Limb (tissue), 2 donors: ENCODE data around the gene SHB.
"Not testable (repeated sequence)": the region's sequence is repeated elsewhere in the genome, so short reads cannot be mapped to it uniquely, and the experiment has no call there.

Experiments
- DNase-seq, 2 donors: peaks; one replicate each; pipeline ENCODE4 v3.0.0-alpha.2; 2016; ENCODE audit errors: extremely low spot score in 2 of 2

The SHB gene

DNA sequence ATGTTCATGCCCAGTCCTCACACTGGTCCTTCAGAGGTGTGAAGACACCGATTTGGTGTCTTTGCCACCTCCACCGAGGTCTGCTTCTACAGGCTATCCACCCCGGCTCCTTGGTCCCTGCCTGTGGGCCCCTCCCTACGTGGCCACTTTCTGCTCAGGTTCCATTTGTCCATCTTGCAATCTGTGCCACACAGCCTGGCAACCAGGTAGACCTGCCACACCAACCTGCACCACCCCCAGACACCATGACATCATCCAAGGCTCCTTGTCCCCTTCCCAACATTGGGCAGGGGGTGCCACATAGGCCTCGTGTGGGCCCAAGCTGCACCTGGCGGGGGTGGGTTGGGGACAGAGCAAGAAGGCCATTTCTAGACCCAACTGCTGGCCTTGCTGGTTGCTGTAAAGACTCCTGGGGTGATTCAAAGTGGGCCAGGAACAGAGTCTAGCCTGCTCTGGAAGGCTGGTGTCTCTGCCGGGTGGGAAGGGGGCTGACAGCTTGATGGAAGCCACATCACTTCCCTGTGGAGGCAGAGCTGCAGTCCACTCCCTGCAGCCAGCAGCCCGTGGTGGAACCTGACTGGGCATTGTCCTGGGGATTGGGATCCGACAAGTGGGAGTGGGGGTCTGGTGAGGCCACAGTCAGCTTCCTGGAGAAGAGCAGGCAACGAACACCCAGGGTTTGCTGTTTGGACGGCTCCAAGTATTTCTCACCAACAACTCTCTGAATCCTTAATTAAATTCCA is 99.3 kb downstream of the SHB start:
- DNase-seq: no peak

DNA sequence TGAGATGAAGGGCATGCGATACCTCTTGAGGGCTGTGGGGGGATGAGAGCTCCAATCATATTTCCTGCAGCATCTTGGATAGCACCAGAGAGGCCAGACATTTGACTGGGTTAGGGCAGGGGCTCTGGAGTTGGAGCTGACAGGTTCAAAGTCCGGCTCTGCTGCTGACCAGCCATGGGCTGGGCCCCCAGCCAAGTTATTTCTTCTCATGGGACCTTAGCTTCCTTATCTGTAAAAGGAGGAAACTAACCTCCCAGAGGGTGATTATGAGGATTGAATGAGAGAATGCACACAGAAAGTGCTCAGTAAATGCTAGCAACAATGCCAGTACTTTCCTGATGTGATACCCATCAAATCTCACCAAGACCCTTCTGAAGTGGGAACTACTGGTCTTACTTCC is 99.9 kb downstream of the SHB start:
- DNase-seq: no peak

DNA sequence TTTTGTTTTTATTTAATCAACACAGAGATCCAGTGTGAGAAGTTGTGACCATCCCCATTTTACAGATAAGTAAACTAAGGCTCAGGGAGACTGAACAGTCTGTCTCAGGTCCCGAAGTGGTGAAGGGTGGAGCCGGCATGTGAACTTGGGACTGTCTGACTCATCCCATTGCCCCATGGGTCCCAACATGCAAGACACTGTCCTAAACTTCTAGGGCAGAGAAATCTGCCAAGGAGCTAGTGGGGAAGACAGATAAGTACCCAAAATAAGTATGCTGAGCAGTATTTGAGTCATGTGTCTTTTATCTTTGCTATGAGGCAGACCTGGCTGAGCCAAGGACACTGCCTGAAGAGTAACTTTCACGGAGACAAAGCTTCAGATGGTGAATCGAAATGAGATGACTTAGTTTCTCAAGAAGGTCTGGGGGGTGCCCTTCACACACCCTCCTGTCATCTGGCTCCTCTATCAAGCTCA is 100.8 kb downstream of the SHB start:
- no peak for DNase-seq

DNA sequence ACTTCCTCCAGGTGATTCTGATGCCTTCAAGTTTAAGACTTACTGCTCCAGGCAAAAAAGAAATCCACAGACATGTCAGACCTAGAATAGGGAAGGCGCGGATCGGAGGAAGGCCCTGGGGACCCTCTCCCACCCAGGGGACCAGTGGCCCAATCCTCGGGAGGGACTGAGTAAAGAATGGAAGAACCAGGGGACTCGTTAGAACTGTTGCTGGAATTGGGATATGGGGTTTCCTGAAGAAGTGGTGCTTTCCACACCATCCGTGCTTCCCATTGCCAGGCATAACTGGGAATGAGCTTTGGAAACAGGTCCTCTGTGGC is 101.3 kb downstream of the SHB start:
- no peak for DNase-seq

DNA sequence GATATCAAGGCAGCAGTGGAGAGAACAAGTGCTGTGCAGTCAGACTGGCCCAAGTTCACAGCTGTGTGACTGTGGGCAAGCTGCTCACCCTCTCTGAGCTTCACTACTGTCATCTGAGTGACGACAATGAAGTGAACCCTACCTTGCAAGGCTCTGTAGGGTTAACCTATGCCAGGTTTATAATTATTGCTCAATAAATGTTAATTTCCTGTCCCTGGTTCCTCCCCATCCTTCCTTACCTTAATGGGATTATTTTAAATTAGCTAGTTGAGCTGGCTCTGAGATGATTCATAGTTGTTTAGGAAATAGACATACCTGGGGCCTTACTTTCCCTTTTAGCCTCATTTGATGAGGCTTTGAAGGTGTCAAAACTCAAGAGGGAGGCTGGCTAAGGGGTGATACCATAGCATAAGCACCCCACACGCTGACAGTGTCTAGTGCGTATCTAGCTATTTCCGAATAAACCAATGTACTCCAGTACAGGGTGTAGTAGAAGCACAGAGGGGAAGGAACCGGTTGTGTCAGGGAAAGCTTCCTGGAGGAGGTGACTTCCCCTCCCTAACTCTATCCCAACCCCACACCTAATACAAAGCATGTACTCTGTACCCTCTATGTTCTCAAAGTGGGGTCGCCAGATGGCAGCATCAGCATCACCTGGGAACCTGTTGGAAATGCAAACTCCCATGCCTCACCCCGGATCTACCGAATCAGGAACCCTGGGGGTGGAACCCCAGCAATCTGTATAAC is 101.8 kb downstream of the SHB start:
- DNase-seq: no peak

DNA sequence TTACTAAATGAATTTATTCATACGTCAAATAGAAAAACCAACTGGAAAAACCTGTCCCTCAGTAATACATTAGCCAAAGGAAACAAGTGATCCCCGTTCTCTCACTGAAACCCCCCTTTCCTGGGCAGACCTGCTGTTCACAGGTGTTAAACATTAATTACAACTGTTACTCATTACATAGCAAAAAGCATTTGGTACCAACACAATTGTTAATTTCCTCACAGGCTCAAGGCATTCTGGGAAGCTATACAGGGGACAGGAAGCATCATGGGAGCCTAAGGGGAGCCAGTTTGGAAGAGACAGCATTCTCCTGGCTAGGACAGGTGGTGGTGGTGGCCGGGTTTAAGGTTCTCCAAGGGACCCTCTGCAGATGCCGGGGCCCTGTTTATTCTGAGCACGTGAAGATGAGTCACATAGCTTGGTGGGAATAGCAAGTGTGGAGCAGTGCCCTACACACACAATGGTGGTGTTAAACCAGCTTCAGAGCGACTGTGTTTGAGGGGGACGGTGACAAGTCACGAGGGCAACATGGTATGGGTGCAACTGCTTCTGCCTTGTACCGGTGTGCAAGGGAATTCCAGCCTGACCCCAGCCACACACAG is 102.5 kb downstream of the SHB start:
- DNase-seq: no peak

DNA sequence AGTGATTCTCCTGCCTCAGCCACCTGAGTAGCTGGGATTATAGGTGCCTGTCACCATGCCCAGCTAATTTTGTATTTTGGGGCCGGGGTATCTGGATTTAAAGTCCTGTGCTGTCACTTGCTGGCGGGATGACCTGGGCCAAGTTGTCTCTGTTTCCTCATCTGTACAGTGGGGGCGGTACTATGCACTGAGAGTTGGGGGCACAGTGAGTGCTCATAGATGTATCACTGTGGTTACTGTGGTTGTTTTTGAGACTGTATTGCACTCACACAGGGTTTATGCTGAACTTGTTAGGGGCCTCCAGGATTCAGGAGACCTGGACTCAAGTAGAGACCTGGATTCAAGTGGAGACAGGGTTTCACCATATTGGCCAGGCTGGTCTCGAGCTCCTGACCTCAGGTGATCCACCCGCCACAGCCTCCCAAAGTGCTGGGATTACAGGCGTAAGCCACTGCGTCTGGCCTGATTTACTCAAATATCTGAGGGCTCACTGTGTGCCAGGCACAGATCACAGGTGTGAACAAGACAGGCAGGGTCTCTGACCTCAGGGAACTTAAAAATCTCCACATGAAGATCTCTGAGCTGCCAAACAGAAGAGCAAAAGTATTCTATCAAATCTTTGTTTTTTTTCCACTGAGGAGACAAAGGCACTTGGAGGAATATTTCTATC is 103.2 kb downstream of the SHB start:
- not testable (repeated sequence) for DNase-seq

DNA sequence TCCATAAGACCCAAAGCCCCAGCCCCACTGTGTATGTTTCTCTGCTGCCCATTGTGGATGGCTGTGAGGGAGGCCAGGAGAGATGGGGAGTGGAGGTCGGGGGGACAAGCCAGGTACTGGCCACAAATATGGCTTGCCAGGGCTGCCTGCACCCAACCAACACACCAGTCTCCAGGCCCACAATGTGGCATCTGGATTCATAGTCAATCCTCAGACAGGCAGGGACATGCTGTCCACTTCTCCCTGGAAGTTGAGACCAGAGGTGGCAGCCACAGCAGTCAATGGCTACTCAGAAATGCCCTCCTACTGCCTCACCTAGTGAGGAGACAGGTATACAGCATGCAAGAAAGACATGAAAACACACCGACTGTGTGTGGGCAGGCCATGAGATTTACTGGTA is 103.9 kb downstream of the SHB start:
- DNase-seq: no peak

DNA sequence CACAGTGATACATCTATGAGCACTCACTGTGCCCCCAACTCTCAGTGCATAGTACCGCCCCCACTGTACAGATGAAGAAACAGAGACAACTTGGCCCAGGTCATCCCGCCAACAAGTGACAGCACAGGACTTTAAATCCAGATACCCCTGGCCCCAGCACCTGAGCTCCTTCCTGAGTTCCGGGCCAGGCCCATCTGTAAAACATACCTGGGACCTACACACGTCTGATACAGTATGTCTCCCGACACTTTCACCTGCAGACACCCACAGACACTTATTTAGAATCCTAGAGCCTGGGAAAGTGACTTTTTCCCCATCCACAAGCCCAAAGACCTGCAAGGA is 104.3 kb downstream of the SHB start:
- no peak for DNase-seq

DNA sequence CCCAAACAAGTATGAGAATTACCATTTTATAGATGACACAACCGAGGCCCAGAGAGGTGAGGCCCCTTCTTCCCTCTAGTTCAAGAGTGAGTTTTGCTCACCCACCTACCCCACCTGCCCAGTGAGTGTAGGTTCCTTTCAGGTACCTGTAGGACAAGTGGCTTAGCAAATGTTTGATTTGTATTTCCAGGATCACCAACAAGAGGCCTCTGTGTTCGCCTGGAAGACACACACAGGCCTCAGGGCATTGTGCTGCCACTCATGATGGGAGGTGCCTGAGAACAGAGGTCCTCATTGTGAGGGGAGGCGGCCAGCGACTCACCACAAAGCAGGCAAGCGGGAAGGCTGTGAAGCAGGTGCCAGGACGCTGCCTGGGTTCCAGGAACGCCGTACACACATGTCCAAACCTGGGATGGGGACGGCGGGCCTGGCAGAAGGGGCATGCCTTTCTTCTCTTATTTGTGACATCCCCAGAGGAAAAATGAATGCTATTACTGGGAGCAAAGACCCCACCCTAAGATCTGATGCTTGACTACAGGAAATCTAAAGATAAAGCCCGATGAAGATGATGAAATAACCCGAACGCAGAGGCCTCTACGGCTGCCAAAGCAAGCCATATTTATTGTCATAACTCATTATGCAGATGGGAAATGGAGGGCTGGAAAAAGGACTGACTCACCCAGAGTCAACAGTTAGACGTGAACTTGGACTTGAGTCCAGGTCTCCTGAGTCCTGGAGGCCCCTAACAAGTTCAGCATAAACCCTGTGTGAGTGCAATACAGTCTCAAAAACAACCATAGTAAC is 104.9 kb downstream of the SHB start:
- peak; percentile 19 to 54 for DNase-seq

DNA sequence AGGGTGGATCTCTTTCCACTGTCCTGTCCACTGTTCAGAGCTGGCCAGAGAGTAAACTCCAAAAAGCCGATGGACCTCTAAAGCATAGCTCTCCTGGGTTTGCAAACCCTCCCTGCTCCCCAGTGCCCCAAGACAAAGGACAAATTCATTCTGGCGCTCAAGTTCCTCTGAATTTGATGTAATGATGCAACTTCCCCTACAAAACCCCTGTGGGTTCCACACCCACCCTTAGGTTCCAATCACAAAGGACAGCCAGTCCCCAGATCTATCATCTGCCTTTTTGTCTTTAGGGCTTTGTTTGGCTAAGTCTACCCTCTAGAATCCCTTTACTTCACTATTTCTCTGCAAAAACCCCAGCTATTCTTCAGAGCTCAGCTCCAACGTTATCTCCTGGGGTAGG is 107.7 kb downstream of the SHB start:
- DNase-seq: no peak

DNA sequence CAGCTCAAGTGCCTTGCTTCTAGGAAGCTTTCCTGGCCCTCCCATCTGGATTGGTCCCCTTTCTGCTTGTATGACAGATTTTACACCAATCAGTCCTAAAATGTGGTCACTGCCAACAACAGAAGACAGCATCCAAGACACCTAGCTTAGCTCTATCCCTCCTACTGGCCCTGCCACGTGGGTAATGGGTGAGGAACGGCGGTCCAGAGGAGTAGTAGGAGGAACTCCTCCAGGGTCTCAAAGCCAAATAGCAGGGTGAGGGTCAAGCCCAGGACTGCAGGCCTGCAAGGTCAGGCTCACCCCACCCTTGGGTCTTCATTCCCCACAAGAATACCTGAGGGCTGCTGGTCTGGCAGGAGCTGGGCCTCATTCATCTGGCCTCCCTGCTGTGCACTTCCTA is 108.4 kb downstream of the SHB start:
- no peak for DNase-seq

DNA sequence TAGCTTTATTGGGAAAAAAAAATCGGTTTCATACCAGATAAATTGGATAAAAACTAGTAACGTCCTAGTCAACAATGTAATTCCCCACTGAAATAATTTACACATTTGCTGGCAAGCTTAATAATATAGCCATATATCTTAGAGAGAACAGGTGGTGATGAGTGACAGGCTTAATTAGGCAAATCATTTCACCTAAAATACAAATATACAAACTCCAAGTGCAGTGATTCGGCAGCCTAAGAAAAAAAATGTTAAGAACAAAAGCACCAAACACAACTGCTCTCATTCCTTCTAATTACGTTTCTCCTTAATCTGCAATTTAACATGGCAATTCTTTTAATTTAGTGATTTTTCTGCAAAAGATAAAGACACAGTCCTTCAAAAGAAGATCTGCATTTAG is 109.1 kb downstream of the SHB start:
- no peak for DNase-seq

DNA sequence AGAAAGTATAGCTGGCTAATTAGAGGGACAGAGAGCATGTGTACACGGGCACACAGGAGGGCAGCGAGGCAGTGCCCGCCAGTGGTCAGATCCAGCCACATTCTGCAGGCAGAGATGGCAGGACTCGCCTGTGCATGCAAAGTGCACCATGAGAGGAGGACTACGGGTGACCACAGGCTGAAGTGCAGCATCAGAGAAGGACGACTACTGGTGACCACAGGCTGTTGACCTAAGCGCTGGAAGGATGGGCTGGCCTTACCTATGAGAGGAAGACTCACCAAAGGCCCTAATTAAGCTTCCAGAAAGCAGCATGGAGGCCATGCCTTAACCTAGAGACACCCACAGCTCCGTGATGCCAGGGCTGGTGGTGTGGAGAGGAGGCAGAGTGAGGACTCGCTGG is 110.9 kb downstream of the SHB start:
- DNase-seq: no peak

DNA sequence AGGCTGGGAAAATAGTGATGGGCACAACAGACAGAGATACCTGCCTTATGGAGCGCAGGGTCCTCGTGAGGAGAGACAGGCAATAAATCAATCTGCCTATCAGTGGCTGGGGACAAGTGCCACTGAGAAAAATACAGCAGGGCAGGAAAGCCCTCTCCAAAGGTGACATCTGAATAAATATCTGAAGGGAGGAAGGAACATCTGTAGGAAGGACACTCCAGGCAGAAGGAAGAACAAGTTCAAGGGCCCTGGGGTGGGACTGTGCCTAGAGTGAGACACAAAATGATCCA is 111.4 kb downstream of the SHB start:
- DNase-seq: no peak

DNA sequence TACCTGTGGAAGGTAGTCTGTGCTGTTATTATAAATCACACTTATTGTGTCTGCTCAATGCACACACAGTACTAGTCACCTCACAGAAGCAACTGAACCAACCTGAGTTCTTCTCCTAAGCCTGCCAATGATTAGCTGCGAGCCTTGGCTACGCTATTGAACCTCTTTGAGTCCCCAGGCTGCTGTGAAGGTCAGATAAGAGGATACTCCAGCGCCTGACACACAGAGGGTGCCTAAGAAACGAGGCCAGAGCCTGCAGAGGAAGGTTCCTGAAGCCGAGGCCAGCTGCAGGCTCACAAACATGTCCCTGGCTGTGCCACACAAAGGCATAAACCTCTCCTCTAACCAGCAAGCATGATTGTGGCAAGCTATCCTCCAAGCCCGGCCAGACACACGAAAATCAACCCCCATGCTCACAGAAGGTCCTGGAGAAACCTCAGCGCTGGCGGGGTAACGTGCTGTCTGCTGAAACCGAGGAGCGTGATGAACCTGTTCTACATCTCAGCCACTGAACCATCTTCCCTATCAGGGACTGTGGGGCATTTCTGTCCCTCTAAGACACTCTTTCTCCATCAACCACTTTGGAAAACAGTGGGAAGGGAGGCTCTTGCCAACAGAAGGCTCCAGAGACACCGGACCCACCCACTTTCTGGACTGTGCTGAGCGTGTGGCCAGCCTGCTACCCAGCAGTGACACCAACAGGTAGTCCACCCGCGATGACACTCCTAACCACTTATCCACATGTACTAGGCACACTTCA is 111.9 kb downstream of the SHB start:
- DNase-seq: no peak

DNA sequence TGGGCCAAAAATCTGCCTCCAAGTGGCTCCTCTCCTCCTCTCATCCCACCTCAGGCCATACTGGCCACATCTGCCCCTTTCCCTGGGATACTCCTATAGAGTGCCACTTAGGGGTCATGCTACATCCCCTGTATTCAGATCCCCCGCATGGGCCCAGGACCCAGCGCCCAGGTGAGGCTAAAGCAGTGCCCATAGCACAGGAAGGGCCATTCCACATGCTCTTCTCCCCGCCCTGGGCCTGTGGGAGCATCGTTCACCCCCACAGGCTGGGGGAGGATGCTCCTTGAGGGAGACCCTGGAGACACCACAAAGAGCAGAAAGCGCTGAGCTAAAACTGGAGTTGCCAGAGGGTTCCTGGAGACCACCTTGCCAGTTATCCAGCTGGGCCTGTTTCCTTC is 112.6 kb downstream of the SHB start:
- DNase-seq: no peak

DNA sequence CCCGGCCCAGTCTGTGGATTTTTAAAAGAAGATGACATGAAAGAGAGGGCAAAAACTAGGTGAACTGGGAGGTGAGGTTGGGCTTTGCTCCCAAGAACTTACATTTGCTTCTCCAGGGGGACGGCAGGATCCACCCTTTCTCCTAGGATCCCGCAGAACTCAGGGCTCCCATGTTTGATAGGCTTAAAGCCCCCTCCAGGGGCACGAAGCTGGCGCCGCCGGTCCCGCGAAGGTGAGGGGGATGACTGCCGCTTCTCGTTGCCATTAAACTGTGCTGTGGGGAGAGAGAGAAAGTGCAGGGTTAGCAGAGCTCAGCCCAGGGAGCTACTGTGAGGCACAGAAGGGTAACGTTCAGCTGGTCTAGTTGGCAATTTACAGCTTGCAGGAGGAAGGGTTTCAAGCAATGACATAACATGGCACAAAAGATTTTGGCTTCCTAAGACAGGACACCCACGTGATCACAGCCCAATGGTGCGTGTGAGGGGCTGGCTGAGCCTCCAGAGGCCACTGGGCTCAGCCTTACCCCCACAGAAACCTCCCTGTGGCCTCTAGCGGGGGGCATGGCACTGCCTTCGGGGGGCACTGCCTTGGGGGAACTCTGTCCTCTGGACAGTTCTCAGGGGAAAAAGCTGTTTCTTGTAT is 113.1 kb downstream of the SHB start:
- no peak for DNase-seq

DNA sequence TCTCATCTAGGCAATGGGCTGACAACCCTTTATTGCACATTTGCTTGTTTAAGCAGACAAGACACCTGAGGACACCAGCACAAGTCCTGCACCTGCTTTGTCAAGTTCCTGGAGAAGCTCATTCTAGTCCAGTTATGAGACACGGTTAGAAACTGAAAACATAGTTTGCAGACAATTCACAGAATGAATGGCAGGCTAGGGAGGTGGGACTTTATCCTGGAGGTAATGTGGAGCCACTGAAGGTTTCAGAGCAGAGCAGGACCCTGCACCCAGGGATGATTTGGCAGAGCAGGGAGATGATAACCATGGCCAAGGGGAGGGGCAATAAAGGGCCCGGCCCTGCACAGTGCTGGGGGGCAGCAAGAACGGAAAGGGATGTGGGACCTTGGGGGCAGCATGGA is 114.4 kb downstream of the SHB start:
- DNase-seq: no peak

DNA sequence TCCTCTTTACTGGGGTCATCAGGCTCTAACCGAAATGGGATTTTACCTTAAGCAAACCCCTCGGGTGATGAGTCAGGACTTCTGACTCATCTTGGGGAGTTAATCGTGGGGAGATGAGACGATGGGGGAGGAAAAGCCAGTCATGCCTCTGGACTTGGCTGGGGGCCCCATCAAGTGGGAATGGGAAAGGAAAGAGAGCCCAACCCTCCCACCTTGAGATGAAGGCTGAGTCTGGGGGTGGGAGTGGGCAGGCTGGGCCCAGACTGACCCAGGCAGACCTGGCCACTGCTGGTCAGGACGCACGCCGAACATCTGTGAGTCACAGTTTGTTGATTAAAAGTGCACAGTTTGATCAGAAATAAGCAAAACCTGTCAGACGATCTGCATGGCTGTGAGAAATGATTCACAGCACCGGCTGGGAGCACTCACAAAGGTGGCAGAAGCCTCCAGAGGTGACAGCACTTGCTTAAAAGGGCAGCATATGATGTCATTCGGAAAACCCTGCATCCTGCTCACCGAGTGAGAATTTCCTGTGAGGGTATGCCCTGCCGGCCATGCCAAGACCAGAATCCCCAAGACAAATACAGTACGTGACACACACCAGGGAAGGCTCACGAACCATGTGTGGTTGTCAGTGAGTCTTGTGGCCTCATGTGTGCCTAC is 115.1 kb downstream of the SHB start:
- DNase-seq: no peak
